CD14-positive monocyte (primary cell): ENCODE measurements around the gene PCSK1N. TPM values are rescaled to one million over a fixed set of nuclear protein-coding genes. Genes with fewer than 3 reads are reported as not detected.

Experiments used
- DNase-seq, 3 donors: peaks; one replicate each; pipeline ENCODE4 v3.0.0-alpha.2; 2011 to 2022
- H2AFZ ChIP-seq: 2 replicates; pipeline ENCODE4 v1.6.0; 2012; ENCODE audit warnings: mild to moderate bottlenecking, low read depth, low read length, inconsistent platforms; ENCODE audit not compliant: insufficient read depth, poor library complexity, severe bottlenecking
- H3K27ac ChIP-seq, 2 donors: 1 replicate in 1 of 2; 2 replicates in 1 of 2; pipeline ENCODE4 v1.5.1; 2012 to 2013; ENCODE audit warnings: low read length in 2 of 2, control low read depth in 1 of 2, inconsistent platforms in 1 of 2, low read depth in 1 of 2, mild to moderate bottlenecking in 1 of 2
- H3K27me3 ChIP-seq, 2 donors: one replicate each; pipeline versions ENCODE4 v1.6.0 to v1.6.1; 2011 to 2013; ENCODE audit warnings: low read length in 2 of 2; ENCODE audit not compliant: control insufficient read depth in 2 of 2, insufficient read depth in 2 of 2
- H3K36me3 ChIP-seq, 2 donors: replicated peaks in 1 of 2; 1 replicate in 1 of 2; 2 replicates in 1 of 2; pipeline versions ENCODE4 v1.5.1 to v1.6.1; 2012 to 2013; ENCODE audit warnings: low read length in 2 of 2, control low read depth in 1 of 2, inconsistent platforms in 1 of 2, mild to moderate bottlenecking in 1 of 2; ENCODE audit not compliant: insufficient read depth in 2 of 2, control insufficient read depth in 1 of 2
- H3K4me1 ChIP-seq, 2 donors: 1 replicate in 1 of 2; 2 replicates in 1 of 2; pipeline versions ENCODE4 v1.5.1 to v1.6.1; 2012 to 2013; ENCODE audit warnings: low read length in 2 of 2, control low read depth in 1 of 2, inconsistent platforms in 1 of 2, mild to moderate bottlenecking in 1 of 2, moderate library complexity in 1 of 2; ENCODE audit not compliant: insufficient read depth in 2 of 2, control insufficient read depth in 1 of 2
- H3K4me2 ChIP-seq: replicated peaks from 2 replicates; pipeline ENCODE3; 2012; ENCODE audit warnings: low read length, moderate library complexity, mild to moderate bottlenecking; ENCODE audit not compliant: poor library complexity, severe bottlenecking; ENCODE audit errors: extremely low read depth
- H3K4me3 ChIP-seq, 3 experiments: fragments of 200-600 bp in 1 of 3; sonication (generic) in 1 of 3; replicated peaks in 1 of 3; 1 replicate in 2 of 3; 2 replicates in 1 of 3; pipeline ENCODE4 v1.5.1; 2011 to 2013; ENCODE audit warnings: low read length in 3 of 3, mild to moderate bottlenecking in 3 of 3, control low read depth in 2 of 3, low read depth in 2 of 3, inconsistent platforms in 1 of 3, moderate library complexity in 1 of 3
- H3K79me2 ChIP-seq: 2 replicates; pipeline ENCODE4 v1.6.0; 2012; ENCODE audit warnings: mild to moderate bottlenecking, control low read depth, inconsistent platforms, low read length, moderate library complexity; ENCODE audit not compliant: insufficient read depth
- H3K9ac ChIP-seq: 2 replicates; pipeline ENCODE4 v1.6.0; 2017; ENCODE audit warnings: low read length, mild to moderate bottlenecking; ENCODE audit not compliant: insufficient read depth, poor library complexity, severe bottlenecking
- H3K9me3 ChIP-seq, 2 donors: replicated peaks in 1 of 2; 1 replicate in 1 of 2; 2 replicates in 1 of 2; pipeline versions ENCODE4 v1.5.1 to v1.6.1; 2012 to 2013; ENCODE audit warnings: low read length in 2 of 2, control low read depth in 1 of 2; ENCODE audit not compliant: control insufficient read depth in 1 of 2, insufficient read depth in 1 of 2
- H4K20me1 ChIP-seq: 2 replicates; pipeline ENCODE4 v1.6.0; 2012; ENCODE audit warnings: mild to moderate bottlenecking, low read length, control low read depth, moderate library complexity; ENCODE audit not compliant: insufficient read depth
- H3K27ac Mint-ChIP-seq, 7 donors: one replicate each; pipeline ENCODE4 v1.8.0; 2020; ENCODE audit warnings: mild to moderate bottlenecking in 7 of 7, mixed read lengths in 7 of 7, moderate library complexity in 6 of 7, inconsistent platforms in 2 of 7
- H3K27me3 Mint-ChIP-seq, 3 donors: one replicate each; pipeline ENCODE4 v1.8.0; 2021 to 2022; ENCODE audit warnings: low read depth in 3 of 3, mild to moderate bottlenecking in 3 of 3, mixed read lengths in 3 of 3, moderate library complexity in 3 of 3, inconsistent platforms in 1 of 3
- H3K36me3 Mint-ChIP-seq, 2 donors: one replicate each; pipeline ENCODE4 v1.8.0; 2020; ENCODE audit warnings: mixed read lengths in 2 of 2, inconsistent platforms in 1 of 2, mild to moderate bottlenecking in 1 of 2
- H3K4me1 Mint-ChIP-seq: one replicate; pipeline ENCODE4 v1.8.0; 2020; ENCODE audit warnings: mild to moderate bottlenecking, mixed read lengths
- H3K4me3 Mint-ChIP-seq, 2 donors: one replicate each; pipeline ENCODE4 v1.8.0; 2020; ENCODE audit warnings: mild to moderate bottlenecking in 2 of 2, mixed read lengths in 2 of 2, moderate library complexity in 1 of 2
- H3K9me3 Mint-ChIP-seq, 7 donors: one replicate each; pipeline ENCODE4 v1.8.0; 2020 to 2022; ENCODE audit warnings: mixed read lengths in 7 of 7, mild to moderate bottlenecking in 6 of 7, moderate library complexity in 6 of 7, inconsistent platforms in 2 of 7
- WGBS: methylation state at CpG from one replicate; pipeline ENCODE4 v1.1.5; 2013; ENCODE audit warnings: missing lambda C conversion rate; ENCODE audit not compliant: insufficient coverage; 5-methylcytosine and 5-hydroxymethylcytosine counted together
- intact Hi-C, 2 donors: fragments of 100-400 bp; cut with micrococcal nuclease; formaldehyde crosslinking; loops; one replicate each; pipeline versions ENCODE4 v1.15.0 to v1.15.1; 2023
- polyA plus RNA-seq, 3 donors: library from polyadenylated mRNA; depleted of rRNA in 1 of 3; unstranded in 2 of 3; stranded (reverse) in 1 of 3; fragments of 300-500 nt in 2 of 3; fragments of >200 nt in 1 of 3; fragmentation: Illumina TruSeq in 2 of 3; gene quantifications; 1 replicate in 2 of 3; 2 replicates in 1 of 3; pipeline ENCODE4 v1.2.3, GENCODE V29; 2012 to 2021
- TF ChIP-seq, protein P1 (sequence below): fragments of 200-600 bp; IDR thresholded peaks from one replicate; pipeline ENCODE4 v1.8.0; 2022; ENCODE audit warnings: antibody characterized with exemption, mild to moderate bottlenecking

The PCSK1N gene
- polyA plus RNA-seq, 3 donors, result not detected

- Histone ChIP-seq H3K36me3 (peaks cover 17 to 32% of the 10 kb centered on the region in 2 donors), H3K27ac (no peak within 1 kb of the TSS), H3K4me1 (no peaks in the 10 kb centered on the region), H3K79me2 (no peaks in the 10 kb centered on the region), H3K4me3 (no peak within 1 kb of the TSS), H4K20me1 (no peaks in the 10 kb centered on the region), H3K4me2 (no peak within 1 kb of the TSS), H3K9ac (no peak within 1 kb of the TSS), H3K9me3 (no peaks in the 10 kb centered on the region), H2AFZ (no peak within 1 kb of the TSS), H3K27me3 (peaks cover 0 to 30% of the 10 kb centered on the region in 2 donors)
- Mint-ChIP-seq H3K27me3 (peaks cover 33 to 51% (median 39%) of the 10 kb centered on the region in 3 donors), H3K4me3 (peak within 1 kb of the TSS in 1 of 2 donors; percentile 82), H3K4me1 (peaks cover 9% of the 10 kb centered on the region), H3K36me3 (peaks cover 34 to 36% of the 10 kb centered on the region in 2 donors), H3K9me3 (peaks cover 0 to 30% (median 18%) of the 10 kb centered on the region in 7 donors), H3K27ac (no peak within 1 kb of the TSS)
- DNase-seq, result no peak
- intact Hi-C loops, result no loop called here
- WGBS, result 19% methylated on average over 27 of the region's 67 CpGs
- TF ChIP-seq, protein P1, sequence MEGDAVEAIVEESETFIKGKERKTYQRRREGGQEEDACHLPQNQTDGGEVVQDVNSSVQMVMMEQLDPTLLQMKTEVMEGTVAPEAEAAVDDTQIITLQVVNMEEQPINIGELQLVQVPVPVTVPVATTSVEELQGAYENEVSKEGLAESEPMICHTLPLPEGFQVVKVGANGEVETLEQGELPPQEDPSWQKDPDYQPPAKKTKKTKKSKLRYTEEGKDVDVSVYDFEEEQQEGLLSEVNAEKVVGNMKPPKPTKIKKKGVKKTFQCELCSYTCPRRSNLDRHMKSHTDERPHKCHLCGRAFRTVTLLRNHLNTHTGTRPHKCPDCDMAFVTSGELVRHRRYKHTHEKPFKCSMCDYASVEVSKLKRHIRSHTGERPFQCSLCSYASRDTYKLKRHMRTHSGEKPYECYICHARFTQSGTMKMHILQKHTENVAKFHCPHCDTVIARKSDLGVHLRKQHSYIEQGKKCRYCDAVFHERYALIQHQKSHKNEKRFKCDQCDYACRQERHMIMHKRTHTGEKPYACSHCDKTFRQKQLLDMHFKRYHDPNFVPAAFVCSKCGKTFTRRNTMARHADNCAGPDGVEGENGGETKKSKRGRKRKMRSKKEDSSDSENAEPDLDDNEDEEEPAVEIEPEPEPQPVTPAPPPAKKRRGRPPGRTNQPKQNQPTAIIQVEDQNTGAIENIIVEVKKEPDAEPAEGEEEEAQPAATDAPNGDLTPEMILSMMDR, result peak; percentile 8
These were observed 9.1 kb downstream of the PCSK1N start, which contains the start of gene ERAS for GRCh38 chrX:48826135-48826875. ERAS (plus strand) TSS chrX:48826513; CDS start chrX:48829124, 2,611 bp downstream.

GRCh38 chrX:48824066-48824465 is 11.3 kb downstream of the PCSK1N start:
- Histone ChIP-seq H3K27ac (no peak overlapping the region), H3K79me2 (no peaks in the 10 kb centered on the region), H3K4me3 (no peak overlapping the region), H3K36me3 (peaks cover 22 to 42% of the 10 kb centered on the region in 2 donors), H3K4me1 (no peaks in the 10 kb centered on the region), H4K20me1 (no peaks in the 10 kb centered on the region), H2AFZ (no peak overlapping the region), H3K9me3 (no peaks in the 10 kb centered on the region), H3K9ac (no peak overlapping the region), H3K27me3 (peaks cover 0 to 18% of the 10 kb centered on the region in 2 donors), H3K4me2 (no peak overlapping the region)
- DNase-seq, result no peak
- intact Hi-C loops, result no loop called here
- H3K27me3 Mint-ChIP-seq, result peaks cover 28 to 35% (median 28%) of the 10 kb centered on the region in 3 donors
- peaks cover 0 to 30% (median 13%) of the 10 kb centered on the region in 7 donors for H3K9me3 Mint-ChIP-seq
- peaks cover 44 to 47% of the 10 kb centered on the region in 2 donors for H3K36me3 Mint-ChIP-seq
- TF ChIP-seq, protein P1, result no peak
- WGBS, result no CpG with 5 or more reads among the region's 8 CpGs
- H3K4me1 Mint-ChIP-seq, result peaks cover 9% of the 10 kb centered on the region
- no peak overlapping the region for H3K4me3 Mint-ChIP-seq
- no peak overlapping the region for H3K27ac Mint-ChIP-seq
